Uterus (tissue), 4 donors: ENCODE measurements around the gene KCNK3. TPM values are rescaled to one million over a fixed set of nuclear protein-coding genes. Genes with fewer than 3 reads are reported as not detected.

Experiments
- DNase-seq, 2 donors: peaks; one replicate each; pipeline ENCODE4 v3.0.0-alpha.2; 2019 to 2020
- H3K27ac ChIP-seq, 2 donors: fragments of 200-600 bp; sonication (generic); 1 replicate in 1 of 2; 2 replicates in 1 of 2; pipeline ENCODE4 v1.5.1; 2016 to 2018
- H3K27me3 ChIP-seq, 2 donors: fragments of 200-600 bp; sonication (generic); one replicate each; pipeline ENCODE4 v1.5.1; 2018 to 2019; ENCODE audit warnings: control low read depth in 1 of 2
- H3K36me3 ChIP-seq, 2 donors: fragments of 200-600 bp; sonication (generic); one replicate each; pipeline ENCODE4 v1.5.1; 2019; ENCODE audit warnings: control low read depth in 1 of 2
- H3K4me1 ChIP-seq, 2 donors: fragments of 200-600 bp; sonication (generic); one replicate each; pipeline ENCODE4 v1.5.1; 2018 to 2019; ENCODE audit warnings: control low read depth in 1 of 2
- H3K4me3 ChIP-seq, 2 donors: fragments of 200-600 bp; sonication (generic); 1 replicate in 1 of 2; 2 replicates in 1 of 2; pipeline ENCODE4 v1.5.1; 2018 to 2019; ENCODE audit warnings: mild to moderate bottlenecking in 1 of 2
- H3K9me3 ChIP-seq, 2 donors: fragments of 200-600 bp; sonication (generic); one replicate each; pipeline ENCODE4 v1.5.1; 2019; ENCODE audit warnings: control low read depth in 1 of 2
- POLR2A ChIP-seq, 2 donors: fragments of 450-650 bp; IDR thresholded peaks; one replicate each; pipeline ENCODE4 v1.6.1; 2016; ENCODE audit warnings: antibody characterized with exemption in 2 of 2, mild to moderate bottlenecking in 1 of 2, moderate library complexity in 1 of 2
- intact Hi-C: fragments of 100-400 bp; cut with DNase I; formaldehyde crosslinking; loops from one replicate; pipeline ENCODE4 v1.15.1; 2023; ENCODE audit warnings: low total_unique reads
- total RNA-seq, 4 donors: library from RNA; depleted of rRNA in 3 of 4; stranded (reverse); fragments of >200 nt in 3 of 4; gene quantifications; one replicate each; pipeline versions ENCODE4 v1.1.0 to v1.2.4, GENCODE V29; 2014 to 2023
- TF ChIP-seq, protein P1 (sequence below), 4 experiments: fragments of 200-600 bp in 2 of 4; fragments of 450-650 bp in 2 of 4; sonication (generic) in 2 of 4; IDR thresholded peaks; one replicate each; pipeline ENCODE4 v1.5.1; 2016 to 2019; ENCODE audit warnings: antibody characterized with exemption in 4 of 4, mild to moderate bottlenecking in 2 of 4, moderate library complexity in 1 of 4
- donor health status: DM: yes; HTN: yes; CAD: no.

KCNK3 gene
- total RNA-seq, 4 donors from 2014 or later, result 0.29 to 7.8 (median 4.6) TPM

DNA sequence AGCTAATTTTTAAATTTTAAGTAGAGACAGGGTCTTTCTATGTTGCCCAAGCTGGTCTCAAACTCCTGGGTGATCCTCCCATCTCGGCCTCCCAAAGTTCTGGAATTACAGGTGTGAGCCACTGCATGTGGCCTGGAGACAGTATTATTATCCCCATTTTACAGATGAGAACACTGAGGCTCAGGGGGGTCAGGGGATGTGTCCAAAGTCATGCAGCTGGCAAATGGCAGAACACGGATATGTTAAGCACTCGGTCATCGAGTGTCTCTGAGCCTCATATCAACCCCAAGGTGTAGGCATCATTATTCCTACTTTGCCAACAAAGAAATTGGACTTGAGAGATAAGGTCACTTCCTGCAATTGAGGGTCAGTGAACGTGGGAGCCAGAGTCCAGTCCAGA, 12.6 kb downstream of the KCNK3 start:
- Histone ChIP-seq H3K9me3 (no peaks in the 10 kb centered on the region), H3K4me3 (no peak overlapping the region), H3K36me3 (no peaks in the 10 kb centered on the region), H3K4me1 (no peaks in the 10 kb centered on the region), H3K27me3 (no peaks in the 10 kb centered on the region), H3K27ac (no peak overlapping the region)
- DNase-seq, result no peak
- TF ChIP-seq, protein P1, sequence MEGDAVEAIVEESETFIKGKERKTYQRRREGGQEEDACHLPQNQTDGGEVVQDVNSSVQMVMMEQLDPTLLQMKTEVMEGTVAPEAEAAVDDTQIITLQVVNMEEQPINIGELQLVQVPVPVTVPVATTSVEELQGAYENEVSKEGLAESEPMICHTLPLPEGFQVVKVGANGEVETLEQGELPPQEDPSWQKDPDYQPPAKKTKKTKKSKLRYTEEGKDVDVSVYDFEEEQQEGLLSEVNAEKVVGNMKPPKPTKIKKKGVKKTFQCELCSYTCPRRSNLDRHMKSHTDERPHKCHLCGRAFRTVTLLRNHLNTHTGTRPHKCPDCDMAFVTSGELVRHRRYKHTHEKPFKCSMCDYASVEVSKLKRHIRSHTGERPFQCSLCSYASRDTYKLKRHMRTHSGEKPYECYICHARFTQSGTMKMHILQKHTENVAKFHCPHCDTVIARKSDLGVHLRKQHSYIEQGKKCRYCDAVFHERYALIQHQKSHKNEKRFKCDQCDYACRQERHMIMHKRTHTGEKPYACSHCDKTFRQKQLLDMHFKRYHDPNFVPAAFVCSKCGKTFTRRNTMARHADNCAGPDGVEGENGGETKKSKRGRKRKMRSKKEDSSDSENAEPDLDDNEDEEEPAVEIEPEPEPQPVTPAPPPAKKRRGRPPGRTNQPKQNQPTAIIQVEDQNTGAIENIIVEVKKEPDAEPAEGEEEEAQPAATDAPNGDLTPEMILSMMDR (IDR thresholded peaks at IDR 0.05), result no peak
- TF ChIP-seq POLR2A (IDR thresholded peaks at IDR 0.05), result no peak
- intact Hi-C loops, result no loop called here

DNA sequence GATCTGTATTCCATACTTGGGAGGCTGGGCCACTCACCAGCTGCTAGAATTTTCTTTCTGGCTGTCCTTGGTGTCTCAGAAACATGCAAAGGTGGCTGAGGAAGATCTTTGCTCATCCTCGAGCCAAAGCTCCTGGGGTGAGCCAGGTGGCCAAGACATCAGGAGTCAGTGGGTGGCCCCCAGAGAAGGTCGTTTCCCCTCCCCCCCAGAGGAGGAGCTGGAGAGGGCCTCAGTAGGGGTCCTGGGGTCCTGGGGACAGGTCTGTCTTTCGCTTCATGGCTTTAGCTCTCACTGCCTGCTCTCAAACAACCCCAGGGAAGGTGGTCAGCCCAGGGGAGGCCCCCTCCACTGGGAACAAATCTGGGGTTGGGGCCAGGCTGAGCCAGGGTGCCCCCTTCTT, 13.6 kb downstream of the KCNK3 start:
- H3K4me3 ChIP-seq, result no peak overlapping the region
- H3K27me3 ChIP-seq, result no peaks in the 10 kb centered on the region
- no peak overlapping the region for H3K27ac ChIP-seq
- no peaks in the 10 kb centered on the region for H3K4me1 ChIP-seq
- DNase-seq, result no peak
- TF ChIP-seq, protein P1 (IDR thresholded peaks at IDR 0.05), result no peak
- TF ChIP-seq POLR2A (IDR thresholded peaks at IDR 0.05), result no peak
- H3K36me3 ChIP-seq, result no peaks in the 10 kb centered on the region
- intact Hi-C loops, result no loop called here
- H3K9me3 ChIP-seq, result no peaks in the 10 kb centered on the region

DNA sequence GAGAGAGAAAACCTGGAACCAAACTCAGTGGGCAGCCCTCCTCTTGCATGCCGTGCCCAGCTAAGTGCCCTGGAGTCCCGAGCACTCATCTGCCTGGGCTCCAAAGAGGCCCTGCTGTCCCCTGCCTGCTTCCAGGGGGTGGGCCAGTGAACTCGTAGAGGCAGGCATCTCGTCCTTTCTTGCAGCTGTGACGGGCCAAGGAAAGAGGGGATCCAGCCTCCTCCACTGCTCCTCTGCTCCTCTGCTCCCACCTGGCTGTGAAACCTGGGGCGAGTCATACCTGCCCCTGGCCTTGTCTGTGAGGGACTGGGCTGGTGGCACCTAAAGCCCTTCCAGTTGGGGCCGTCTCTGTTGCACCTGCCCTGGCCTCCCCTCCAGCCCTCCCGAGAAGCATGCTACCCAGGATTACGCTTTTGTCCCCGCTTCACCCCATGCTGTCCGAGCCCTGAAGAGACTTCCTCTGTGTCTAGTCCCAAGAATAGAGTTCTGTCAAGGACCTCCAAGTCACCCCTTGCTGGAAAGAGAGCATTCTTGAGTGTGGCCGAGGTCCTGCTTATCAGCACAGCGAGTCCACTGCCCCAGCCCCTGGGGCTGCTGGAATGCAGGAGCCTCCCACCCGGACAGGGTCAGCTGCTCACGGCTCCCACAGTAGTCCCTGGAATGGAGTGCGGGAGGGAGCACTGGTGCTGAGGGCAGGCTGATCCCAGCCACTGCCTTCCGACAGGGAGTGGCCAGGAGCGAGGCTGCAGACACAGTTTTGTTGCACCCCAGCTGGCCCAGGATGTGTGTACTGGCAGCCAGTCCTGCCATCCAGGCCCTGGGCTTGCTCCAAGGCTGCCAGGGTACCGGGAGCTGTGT, 14.3 kb downstream of the KCNK3 start:
- Histone ChIP-seq H3K9me3 (no peaks in the 10 kb centered on the region), H3K4me3 (no peak overlapping the region), H3K27me3 (no peaks in the 10 kb centered on the region), H3K36me3 (no peaks in the 10 kb centered on the region), H3K4me1 (no peaks in the 10 kb centered on the region), H3K27ac (no peak overlapping the region)
- TF ChIP-seq, protein P1 (IDR thresholded peaks at IDR 0.05), result no peak
- no peak for TF ChIP-seq POLR2A (IDR thresholded peaks at IDR 0.05)
- intact Hi-C loops, result no loop called here
- no peak for DNase-seq

DNA sequence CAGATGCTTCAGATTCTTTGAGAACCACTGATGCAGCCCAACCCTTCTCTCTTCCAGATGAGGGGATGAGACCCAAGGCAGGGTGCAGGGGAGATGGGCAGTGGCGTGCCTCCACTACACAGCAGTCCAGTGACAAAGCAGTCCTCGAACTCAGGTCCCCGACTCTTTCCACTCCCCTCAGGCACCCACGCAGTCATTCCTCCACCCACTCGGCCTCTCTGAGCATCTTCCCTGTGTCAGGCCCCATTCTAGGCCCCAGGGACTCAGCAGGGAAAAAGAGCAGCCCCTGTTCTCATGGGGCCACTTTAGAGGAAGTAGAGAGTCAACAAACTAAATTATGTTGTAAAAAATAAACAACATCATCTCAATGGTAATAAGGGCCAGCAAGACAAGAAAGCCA, 15.2 kb downstream of the KCNK3 start:
- Histone ChIP-seq H3K4me3 (no peak overlapping the region), H3K36me3 (no peaks in the 10 kb centered on the region), H3K27ac (no peak overlapping the region), H3K4me1 (no peaks in the 10 kb centered on the region), H3K27me3 (no peaks in the 10 kb centered on the region), H3K9me3 (no peaks in the 10 kb centered on the region)
- no peak for DNase-seq
- no peak for TF ChIP-seq POLR2A (IDR thresholded peaks at IDR 0.05)
- TF ChIP-seq, protein P1 (IDR thresholded peaks at IDR 0.05), result no peak
- intact Hi-C loops, result no loop called here

DNA sequence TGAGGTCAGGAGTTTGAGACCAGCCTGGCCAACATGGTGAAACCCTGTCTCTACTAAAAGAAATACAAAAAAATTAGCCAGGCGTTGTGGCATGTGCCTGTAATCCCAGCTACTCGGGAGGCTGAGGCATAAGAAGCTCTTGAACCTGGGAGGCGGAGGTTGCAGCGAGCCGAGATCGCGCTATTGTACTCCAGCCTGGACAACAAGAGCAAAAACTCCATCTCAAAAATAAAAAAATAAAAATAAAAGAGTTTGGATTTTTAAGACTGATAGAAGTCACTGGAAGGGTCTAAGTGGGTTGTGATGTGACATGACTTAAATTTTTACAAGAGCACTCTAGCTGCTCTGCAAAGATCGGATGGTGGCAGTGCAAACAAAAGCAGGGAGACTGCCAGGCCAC, 15.9 kb downstream of the KCNK3 start:
- H3K27me3 ChIP-seq, result no peaks in the 10 kb centered on the region
- DNase-seq, result no peak
- intact Hi-C loops, result no loop called here
- TF ChIP-seq, protein P1 (IDR thresholded peaks at IDR 0.05), result no peak
- no peak for TF ChIP-seq POLR2A (IDR thresholded peaks at IDR 0.05)
- H3K36me3 ChIP-seq, result no peaks in the 10 kb centered on the region
- H3K4me1 ChIP-seq, result no peaks in the 10 kb centered on the region
- H3K4me3 ChIP-seq, result no peak overlapping the region
- no peaks in the 10 kb centered on the region for H3K9me3 ChIP-seq
- H3K27ac ChIP-seq, result no peak overlapping the region
